NCI-H1092 treated with DMSO at 0.1 percent for 48 hours (cell line): ENCODE results near the gene GNB1L.
A peak's percentile ranks its signal among the peaks of the same experiment; 100 is the strongest.

Source experiments
- DNase-seq: peaks from one replicate; lab custom pipeline; 2025; lab: John Stamatoyannopoulos, UW

Gene GNB1L

DNA sequence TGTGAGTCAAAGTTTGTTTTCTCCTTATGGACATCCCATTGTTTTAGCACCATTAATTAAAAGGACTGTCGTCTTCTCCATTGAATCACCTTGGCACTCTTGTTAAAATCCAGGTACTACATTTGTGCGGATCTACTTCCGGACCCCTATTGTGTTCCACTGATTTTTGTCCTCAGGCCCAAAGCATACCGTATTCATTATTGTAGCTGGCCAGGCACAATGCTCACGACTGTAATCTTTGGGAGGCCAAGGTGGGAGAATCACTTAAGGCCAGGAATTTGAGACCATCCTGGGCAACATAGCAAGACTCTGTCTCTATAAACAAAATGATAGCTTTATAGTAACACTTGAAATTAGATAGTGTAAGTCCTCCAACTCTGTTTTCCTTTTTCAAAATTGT lies 8.9 kb upstream of the GNB1L start:
- no peak for DNase-seq

DNA sequence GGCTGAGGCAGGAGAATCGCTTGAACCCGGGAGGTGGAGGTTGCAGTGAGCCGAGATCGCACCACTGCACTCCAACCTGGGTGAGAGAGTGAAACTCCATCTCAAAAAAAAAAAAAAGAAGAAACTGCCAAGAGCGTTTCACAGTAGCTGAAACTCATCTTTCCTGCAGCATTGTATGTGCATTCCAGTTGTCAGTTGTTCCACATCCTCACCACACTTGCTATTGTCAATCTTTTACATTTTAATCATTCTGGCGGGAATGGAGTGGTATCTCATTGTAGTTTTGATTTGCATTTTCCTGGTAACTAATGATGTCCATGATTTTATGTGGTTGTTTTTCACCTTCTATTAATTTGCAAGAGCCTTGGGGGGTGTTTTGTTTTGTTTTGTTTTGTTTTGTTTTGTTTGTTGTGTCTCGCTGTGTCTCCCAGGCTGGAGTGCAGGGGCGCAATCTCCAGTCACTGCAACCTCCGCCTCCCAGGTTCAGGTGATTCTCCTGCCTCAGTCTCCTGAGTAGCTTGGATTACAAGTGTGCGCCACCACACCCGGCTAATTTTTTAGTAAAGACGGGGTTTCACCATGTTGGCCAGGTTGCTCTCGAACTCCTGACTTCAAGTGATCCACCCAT lies 8.1 kb upstream of the GNB1L start:
- DNase-seq: no peak

DNA sequence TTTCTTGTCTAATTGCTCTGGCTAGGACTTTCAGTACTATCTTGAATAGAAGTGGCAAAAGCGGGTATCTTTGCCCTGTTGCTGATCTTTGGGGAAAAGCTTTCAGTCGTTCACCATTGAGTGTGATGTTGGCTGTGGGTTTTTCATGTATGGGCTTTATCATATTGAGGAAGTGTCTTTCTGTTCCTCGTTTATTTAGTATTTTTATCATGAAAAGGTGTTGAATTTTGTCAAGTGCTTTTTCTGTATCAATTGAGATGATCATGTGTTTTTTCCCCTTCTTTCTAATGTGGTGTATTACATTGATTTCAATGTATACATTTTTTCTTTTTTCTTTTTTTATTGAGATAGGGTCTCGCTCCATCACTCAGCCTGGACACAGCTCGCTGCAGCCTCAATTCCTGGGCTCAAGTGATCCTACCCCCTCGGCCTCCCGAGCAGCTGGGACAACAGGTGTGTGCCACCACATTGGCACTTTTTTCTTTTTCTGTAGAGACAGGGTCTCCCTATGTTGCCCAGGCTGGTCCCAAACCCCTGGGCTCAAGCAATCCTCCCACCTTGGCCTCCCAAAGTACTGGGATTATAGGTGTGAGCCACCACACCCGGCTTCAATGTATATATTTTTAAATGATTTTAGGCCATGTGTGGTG lies 5.3 kb upstream of the GNB1L start:
- no peak for DNase-seq

DNA sequence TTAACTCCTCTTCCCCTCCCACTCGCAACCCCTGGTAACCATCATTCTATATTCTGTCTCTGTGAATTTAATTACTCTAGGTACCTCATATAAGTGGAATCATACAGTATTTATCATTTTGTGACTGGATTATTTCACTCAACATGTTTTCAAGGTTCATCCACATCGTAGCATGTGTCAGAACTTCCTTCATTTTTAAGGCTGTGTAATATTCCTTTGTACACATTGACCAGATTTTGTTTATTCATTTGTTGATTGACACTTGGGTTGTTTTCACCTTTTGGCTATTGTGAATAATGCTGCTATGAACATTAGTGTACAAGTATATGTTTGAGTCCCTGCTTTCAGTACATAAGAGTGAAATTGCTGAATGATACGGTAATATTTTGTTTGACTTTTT lies 2.7 kb upstream of the GNB1L start:
- no peak for DNase-seq

- DNase-seq: peak; percentile 82
Measured at GRCh38 chr22:19855504-19856409, 1.1 kb upstream of the GNB1L start.

DNA sequence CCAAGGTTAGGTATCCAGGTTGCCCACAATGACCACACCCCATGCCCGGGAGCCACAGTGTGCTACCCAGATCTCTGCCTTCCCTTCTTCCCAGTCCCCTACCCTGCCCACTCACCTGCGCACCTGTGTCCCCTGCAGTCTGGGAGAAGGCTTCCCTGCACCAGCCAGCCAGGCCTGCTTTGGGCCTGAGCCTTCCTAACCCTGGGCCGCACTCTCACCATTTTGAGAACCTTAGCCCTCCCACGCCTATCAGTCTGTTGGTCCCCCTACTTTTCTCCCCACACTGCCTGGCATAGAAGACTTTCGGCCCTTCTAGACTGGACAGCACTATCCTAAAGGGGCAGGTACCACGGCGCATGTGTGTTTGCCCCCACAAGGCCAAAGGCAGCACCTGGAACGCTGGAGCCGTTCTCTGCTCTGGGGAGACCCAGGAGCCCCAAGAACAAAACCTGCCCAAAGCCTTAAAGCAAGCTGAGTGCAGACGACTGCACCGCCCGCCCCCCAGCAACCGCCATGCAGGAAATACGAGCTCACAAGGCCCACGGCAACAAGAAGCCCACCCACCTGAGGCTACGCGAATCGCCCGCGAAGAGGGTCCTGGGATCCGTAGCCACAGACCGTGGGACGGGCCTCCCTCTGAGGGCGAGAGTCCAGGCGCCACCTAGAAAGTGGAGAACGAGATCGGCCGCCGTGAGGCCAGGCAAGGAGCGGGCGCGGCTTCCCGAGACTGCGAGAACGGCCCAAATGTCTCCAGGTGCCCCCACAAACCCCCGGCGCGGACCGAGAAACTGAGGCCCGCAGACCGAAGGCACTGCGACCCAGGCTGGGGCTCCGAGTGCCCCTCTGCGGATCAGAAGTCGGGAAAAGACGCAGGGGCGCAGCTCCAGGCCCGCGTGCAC lies 546 bp downstream of the GNB1L start:
- no peak for DNase-seq

- no peak for DNase-seq
Measured at GRCh38 chr22:19853058-19853878, 1.4 kb downstream of the GNB1L start.

GRCh38 chr22:19852177-19852781 lies 2.4 kb downstream of the GNB1L start:
- DNase-seq: no peak

- DNase-seq: no peak
Measured at GRCh38 chr22:19851291-19852176, 3.1 kb downstream of the GNB1L start.

DNA sequence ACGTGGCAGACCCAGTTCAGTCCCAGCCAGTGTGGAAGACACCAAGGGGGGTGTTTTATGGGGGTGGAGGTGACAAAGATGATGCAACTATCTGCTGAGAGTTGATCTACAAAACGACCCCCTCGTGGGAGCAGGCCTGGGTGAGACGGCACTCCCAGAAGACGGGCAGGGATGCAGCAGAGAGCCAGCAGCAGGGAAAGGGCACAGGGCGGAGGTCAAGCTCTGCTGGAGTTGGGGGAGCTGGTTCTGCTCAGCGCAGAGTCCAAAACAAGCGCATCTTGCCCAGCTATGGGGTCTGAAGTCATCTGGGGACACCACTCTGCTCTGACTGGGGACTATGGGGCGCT lies 3.9 kb downstream of the GNB1L start:
- DNase-seq: no peak

DNA sequence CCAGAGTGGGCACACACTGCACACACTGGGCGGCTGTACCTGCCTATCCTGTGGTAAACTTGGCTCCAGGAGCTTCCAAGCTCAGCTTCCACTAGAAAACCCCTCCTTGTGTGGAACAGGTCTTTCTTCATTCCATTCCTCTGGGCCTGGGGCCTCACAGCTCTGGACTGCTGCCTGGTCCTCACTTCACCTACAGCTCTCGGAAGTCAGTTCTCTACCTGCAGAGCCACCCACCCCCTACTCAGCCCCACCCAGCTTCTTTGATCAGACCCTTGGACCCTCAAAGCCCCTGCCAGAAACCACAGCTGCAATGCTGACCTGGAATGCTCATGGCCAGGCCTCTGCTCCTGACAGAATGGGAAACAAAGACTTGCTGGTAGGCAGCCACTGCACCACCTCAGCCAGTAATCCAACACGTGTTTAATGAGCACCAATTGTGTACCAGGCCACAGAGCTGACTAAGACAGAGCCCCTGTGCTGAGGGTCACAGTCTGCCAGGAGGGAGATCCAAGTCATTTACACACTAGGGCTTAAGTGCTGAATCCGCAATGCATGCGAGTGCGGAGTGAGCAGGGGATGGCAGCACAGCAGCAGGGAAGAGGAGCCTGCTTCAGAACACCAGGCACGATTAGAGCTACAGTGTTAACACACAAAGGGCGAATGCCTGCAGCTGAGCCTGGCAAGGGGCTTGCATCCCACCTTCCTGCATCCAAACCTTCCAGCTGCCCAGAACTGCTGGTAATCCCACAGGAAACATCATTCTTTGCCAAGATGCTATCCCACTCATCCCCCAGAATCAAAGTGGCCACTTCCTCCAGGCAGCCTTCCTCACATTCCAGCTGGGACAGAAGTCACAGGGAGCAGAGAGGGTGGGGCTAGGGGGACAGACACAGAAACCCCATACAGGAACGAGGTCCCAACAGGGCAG lies 4.6 kb downstream of the GNB1L start:
- no peak for DNase-seq

DNA sequence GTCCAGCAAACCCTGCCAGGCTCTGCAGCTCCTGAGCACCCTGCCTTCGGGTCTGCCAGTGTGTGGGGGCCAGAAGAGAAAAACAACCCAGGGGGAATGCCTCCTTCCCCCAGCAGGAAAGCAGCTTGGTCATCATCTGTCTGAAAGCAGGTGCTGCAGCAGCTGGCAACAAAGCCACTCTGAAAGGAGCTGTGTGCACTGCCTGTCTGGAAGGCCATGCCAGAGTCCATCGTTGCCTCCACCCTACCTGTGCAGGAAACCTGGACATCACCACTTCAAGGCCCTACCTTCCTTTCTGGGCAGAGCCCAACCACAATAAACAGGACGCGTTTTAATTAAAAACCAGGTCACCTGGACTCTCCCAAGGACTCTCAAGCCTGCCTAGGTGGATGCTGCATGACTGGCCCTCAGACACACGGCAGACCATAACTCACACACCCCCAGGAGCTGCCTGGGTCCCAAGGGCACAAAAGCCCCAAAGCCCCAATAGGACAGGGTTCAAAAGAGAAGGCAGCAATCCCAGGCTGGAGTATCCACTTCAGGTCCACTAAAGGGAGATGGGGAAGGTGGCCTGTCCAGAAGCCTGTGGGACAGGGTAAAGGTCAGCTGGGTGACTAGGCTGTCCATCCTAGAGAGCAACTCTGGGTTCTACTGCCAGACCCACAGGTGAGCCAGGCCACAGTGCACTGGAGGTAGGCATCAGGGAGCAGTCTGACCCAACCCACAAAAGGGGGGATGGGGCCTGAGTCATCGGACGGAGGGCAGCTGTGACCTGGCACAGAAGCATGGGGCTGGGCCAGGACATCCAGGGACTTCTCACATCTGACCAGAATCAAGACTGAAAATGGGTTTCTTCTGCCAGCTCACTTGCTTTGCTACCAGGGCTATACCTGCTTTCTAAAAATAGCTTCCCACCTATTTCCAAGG lies 6.1 kb downstream of the GNB1L start:
- no peak for DNase-seq

DNA sequence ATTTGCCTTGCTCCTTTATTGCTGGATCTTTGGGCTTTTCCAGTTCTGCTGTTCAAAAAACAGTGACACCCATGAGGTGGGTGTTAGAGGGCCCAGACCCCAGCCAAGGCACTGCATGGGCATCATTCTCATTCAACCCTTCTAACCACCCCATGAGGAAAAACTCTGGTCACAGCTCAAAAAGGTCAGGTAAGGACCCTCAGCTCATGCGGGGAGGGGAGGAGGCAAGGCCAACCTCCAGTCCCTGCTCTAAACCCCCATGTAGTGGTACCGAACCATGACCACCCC lies 7.4 kb downstream of the GNB1L start:
- DNase-seq: no peak

GRCh38 chr22:19846620-19847344 lies 7.9 kb downstream of the GNB1L start:
- no peak for DNase-seq

DNA sequence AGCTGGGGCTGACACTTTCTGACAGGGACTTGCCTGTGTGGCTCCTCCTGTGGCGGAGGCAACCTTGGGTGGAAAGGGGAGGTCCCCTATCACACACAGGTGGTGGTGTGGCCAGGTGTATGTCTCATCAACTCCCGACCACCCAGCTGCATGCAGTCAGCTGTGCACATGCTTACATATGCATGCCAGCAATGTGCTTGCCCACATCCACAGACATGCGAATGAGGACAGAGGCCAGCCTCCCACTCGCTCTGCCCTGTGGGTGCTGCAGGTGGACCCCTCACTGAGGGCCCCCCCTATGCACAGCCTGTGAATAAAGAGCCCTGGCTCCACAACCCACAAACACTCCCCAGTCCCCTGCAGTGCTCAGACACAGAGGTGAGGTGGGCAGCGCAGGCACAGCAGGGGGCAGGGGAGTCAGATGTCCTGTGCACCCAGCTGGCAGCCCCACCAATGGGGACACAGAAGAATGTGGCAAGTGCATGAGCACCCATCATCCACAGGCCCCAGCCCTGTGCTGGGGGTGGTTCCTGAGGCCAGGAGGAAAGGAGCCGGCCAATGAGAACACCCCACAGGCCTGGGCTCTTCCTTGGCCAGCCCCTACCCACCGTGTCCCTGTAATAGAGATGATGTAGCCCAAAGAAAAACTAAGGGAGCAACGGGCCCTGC lies 9.5 kb downstream of the GNB1L start:
- no peak for DNase-seq

- DNase-seq: no peak
Measured at GRCh38 chr22:19844377-19845053, 10.2 kb downstream of the GNB1L start.
